Measurements from ENCODE around the gene SENP5.
A peak's percentile ranks its signal among the peaks of the same experiment; 100 is the strongest.

Gene SENP5

DNA sequence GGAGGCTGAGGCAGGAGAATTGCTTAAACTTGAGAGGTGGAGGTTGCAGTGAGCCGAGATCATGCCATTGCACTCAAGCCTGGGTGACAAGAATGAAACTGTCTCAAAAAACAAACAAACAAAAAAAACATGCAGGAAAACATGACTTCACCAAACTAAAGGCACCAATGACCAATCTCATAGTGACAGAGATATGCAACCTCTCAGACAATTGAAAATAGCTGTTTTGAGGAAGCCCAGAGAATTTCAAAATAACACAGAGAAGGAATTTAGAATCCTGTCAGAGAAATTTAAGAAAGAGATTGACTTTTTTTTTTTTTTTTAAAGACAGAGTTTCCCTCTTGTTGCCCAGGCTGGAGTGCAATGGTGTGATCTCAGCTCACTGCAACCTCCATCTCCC, 48.5 kb downstream of the SENP5 start:
- Mint-ChIP-seq H3K4me3 (no peak overlapping the region), H3K27ac (no peak overlapping the region), H3K9me3 (no peaks in the 10 kb centered on the region), H3K27me3 (no peaks in the 10 kb centered on the region), H3K36me3 (ENCODE audit: low read depth) (peaks cover 43% of the 10 kb centered on the region), H3K4me1 (ENCODE audit: low read depth) (no peaks in the 10 kb centered on the region)

DNA sequence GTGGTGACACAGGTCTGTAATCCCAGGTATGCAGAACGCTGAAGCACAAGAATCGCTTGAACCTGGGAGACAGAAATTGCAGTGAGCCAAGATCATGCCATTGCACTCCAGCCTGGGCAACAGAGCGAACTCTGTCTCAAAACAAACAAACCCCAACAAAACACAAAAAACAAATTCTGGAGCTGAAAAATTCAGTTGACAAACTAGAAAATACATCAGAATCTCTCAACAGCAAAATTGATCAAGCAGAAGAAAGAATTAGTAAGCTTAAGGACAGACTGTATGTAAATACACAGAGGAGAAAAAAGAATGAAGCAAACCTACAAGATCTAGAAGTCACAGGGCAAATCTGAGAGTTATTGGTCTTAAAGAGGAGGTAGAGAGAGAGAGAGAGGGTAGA, 49.3 kb downstream of the SENP5 start:
- Mint-ChIP-seq H3K9me3 (no peaks in the 10 kb centered on the region), H3K4me1 (ENCODE audit: low read depth) (no peaks in the 10 kb centered on the region)

DNA sequence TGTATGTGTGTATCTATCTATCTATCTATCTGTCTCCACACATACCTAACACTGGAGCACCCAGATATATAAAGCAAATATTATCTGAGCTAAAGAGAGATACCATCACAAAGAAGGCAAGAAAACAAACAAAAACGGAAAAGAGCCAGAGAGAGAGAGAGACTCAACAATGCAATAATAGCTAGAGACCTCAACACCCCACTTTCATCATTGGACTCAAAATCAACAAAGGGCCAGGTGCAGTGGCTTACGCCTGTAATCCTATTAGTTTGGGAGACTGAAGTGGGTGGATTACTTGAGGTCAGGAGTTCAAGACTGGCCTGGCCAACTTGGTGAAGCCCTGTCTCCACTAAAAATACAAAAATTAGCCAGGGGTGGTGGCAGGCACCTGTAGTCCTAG, 51.2 kb downstream of the SENP5 start:
- no peaks in the 10 kb centered on the region for H3K27me3 Mint-ChIP-seq
- no peaks in the 10 kb centered on the region for H3K4me1 Mint-ChIP-seq (ENCODE audit: low read depth)
- H3K36me3 Mint-ChIP-seq (ENCODE audit: low read depth), result peaks cover 40% of the 10 kb centered on the region
- H3K4me3 Mint-ChIP-seq, result no peak overlapping the region
- H3K27ac Mint-ChIP-seq, result no peak overlapping the region
- H3K9me3 Mint-ChIP-seq, result no peaks in the 10 kb centered on the region

More for the DNA sequence above, 49.3 kb downstream of the SENP5 start:
- no peak overlapping the region for H3K4me3 Mint-ChIP-seq
- no peaks in the 10 kb centered on the region for H3K27me3 Mint-ChIP-seq
- no peak overlapping the region for H3K27ac Mint-ChIP-seq
- peaks cover 43% of the 10 kb centered on the region for H3K36me3 Mint-ChIP-seq (ENCODE audit: low read depth)

DNA sequence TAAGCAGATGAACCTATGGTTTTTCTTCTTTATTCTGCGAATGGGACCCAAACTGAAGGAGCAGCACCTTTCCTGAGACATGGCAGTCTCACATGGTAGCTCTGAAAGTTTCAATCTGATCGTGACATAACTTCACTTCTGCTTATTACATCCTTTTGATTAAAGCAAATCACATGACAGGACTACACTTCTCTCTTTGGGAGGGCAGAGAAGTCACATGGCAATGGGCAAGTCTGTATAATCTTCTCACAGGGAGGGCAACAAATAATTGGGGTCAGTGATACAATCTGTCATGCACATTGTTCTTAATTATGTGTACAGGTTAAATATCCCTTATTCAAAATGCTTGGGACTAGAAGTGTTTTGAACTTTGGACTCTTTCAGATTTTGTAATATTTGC, 53.0 kb downstream of the SENP5 start:
- H3K9me3 Mint-ChIP-seq, result no peaks in the 10 kb centered on the region
- H3K36me3 Mint-ChIP-seq (ENCODE audit: low read depth), result peaks cover 27% of the 10 kb centered on the region
- no peaks in the 10 kb centered on the region for H3K4me1 Mint-ChIP-seq (ENCODE audit: low read depth)
- H3K4me3 Mint-ChIP-seq, result no peak overlapping the region
- no peak overlapping the region for H3K27ac Mint-ChIP-seq
- H3K27me3 Mint-ChIP-seq, result no peaks in the 10 kb centered on the region

DNA sequence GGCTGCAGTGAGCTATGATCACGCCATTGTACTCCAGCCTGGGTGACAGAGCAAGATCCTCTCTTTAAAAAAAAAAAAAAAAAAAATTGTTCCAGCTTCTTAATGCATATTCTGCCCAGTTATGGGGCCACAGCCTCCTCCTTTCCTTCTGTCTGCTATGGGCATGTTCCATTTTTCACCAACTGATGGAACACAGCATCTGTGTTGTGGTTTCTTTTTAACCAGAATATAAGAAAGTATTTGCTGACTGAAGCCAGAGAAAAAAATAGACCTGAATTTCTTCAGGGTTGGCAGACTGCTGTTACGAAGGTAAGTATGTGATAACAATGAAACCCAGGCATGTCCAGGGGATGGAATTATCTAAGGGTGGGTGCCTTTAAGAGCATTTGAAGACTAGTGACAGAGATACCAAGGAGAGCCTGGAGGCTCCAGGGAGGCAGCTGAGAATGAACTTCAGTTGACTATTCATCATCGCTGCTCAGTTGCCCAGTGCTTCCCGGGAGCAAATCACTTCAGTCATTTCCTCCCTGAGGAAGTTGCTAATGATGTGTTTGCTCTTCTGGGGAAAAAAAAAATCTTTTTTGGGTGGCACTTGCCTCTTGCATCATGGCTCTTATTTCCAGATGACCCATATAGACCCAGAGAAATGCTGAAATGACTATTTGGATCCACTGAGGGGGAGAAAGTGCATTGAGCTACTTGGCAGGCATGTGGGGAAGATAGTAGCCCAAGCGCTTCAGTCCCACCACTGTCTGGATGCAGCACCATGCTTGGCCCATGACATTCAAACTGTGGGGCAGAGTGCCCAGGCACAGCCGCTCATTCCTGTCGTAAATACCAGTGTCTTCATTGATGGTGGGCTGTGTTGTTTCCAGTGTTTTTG, 60.1 kb downstream of the SENP5 start:
- Mint-ChIP-seq H3K27me3 (no peaks in the 10 kb centered on the region), H3K9me3 (no peaks in the 10 kb centered on the region), H3K27ac (peak overlapping the region; percentile 33), H3K4me1 (ENCODE audit: low read depth) (peaks cover 5% of the 10 kb centered on the region), H3K36me3 (ENCODE audit: low read depth) (peaks cover 46% of the 10 kb centered on the region), H3K4me3 (no peak overlapping the region)

DNA sequence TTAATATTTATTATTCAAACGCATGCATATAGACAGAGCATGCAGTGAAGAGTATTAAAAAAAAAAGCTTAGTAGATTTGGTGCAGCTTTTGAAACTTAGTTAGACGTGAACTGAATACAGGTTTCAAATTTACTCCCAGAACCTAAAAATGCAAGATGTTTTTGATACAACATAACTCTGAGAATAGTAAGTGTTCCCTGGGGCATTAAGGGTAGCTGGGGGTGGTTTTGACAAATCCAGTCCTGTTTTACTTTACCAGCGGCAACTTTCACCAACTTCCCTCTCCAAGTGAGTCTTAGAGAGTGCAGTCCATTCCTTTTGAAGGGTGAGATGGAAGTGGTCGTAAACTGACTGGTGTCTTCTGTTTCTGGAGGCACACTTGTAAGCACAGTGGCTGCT, 63.4 kb downstream of the SENP5 start:
- Mint-ChIP-seq H3K9me3 (no peaks in the 10 kb centered on the region), H3K27me3 (no peaks in the 10 kb centered on the region), H3K27ac (no peak overlapping the region), H3K36me3 (ENCODE audit: low read depth) (peaks cover 62% of the 10 kb centered on the region), H3K4me3 (no peak overlapping the region), H3K4me1 (ENCODE audit: low read depth) (peaks cover 5% of the 10 kb centered on the region)

DNA sequence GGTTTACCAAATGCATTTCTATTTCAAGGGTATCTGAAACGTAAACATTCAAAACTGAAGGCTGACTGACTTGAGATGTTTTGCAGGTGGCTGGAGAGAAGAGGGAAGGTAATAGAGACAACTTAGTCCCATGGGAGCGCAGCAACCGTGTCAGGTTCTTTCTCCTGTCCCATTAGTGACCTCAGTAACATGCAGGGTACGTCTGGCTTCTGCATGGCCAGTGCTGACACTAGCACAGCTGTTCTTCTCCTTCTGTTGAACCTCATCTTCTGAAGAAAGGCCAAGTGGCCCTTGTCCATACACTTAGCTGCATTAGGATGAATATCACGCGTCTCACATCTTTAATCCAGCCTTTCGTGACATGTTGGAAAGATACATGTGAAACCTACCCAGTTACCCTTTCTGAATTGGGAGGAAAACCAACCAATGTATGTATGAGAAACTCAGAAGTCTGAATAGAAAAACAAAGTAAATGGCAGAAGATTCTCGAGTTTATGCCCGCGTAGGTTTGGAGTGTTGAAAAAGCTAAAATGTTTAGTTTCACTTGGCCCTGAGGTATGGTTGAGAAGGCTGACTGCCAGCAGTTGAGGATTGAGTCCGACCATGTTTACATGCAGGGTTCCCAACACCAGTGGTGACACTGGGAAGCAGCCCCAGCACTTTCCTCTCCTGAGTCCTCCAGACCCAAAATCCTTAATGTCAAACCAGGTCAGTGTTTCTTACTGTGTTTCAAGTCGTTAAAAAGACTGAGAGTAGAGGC, 64.3 kb downstream of the SENP5 start:
- no peaks in the 10 kb centered on the region for H3K9me3 Mint-ChIP-seq
- H3K36me3 Mint-ChIP-seq (ENCODE audit: low read depth), result peaks cover 71% of the 10 kb centered on the region
- H3K27me3 Mint-ChIP-seq, result no peaks in the 10 kb centered on the region
- H3K27ac Mint-ChIP-seq, result peak overlapping the region; percentile 45
- no peak overlapping the region for H3K4me3 Mint-ChIP-seq
- H3K4me1 Mint-ChIP-seq (ENCODE audit: low read depth), result peaks cover 5% of the 10 kb centered on the region

DNA sequence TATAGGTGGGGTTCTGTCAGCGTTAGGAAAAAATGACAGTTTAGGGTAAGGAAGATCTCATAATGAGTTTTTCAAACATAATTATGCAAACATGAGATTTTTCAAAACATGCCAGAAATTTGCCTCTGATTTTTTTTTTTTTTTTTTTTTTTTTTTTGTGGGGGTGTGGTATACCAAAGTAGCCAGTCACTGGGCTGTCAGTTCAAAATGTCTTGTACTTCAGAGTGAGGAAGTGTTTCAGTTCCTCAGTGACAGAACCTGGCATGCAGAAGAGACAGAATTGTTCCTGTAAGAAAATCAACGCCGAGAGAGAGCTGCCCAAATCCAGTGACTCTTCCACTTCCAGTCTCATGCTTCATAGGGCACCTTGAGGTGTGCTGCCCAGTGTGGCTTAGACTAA, 64.9 kb downstream of the SENP5 start:
- no peaks in the 10 kb centered on the region for H3K9me3 Mint-ChIP-seq
- no peak overlapping the region for H3K4me3 Mint-ChIP-seq
- H3K36me3 Mint-ChIP-seq (ENCODE audit: low read depth), result peaks cover 76% of the 10 kb centered on the region
- H3K4me1 Mint-ChIP-seq (ENCODE audit: low read depth), result peaks cover 5% of the 10 kb centered on the region
- H3K27me3 Mint-ChIP-seq, result no peaks in the 10 kb centered on the region
- no peak overlapping the region for H3K27ac Mint-ChIP-seq

DNA sequence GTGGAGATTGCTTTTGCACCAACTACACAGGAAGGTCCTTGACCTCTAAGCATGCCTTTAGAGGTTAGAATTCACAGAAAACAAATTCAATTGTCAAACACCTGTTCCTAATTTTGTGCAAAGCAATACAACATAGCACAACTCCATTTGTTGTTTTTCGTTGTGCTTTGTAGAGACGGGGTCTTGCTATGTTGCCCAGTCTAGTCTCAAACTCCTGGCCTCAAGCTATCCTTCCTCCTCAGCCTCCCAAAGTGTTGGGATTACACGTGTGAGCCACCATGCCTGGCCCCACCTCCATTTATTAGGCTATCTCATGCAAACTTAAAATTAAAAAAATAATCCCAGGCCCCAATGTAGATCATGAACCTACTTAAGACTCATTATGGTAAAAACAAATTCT, 68.6 kb downstream of the SENP5 start:
- peak overlapping the region; percentile 33 for H3K27ac Mint-ChIP-seq
- H3K27me3 Mint-ChIP-seq, result no peaks in the 10 kb centered on the region
- H3K36me3 Mint-ChIP-seq (ENCODE audit: low read depth), result peaks cover 76% of the 10 kb centered on the region
- H3K4me3 Mint-ChIP-seq, result no peak overlapping the region
- no peaks in the 10 kb centered on the region for H3K9me3 Mint-ChIP-seq
- H3K4me1 Mint-ChIP-seq (ENCODE audit: low read depth), result peaks cover 31% of the 10 kb centered on the region

DNA sequence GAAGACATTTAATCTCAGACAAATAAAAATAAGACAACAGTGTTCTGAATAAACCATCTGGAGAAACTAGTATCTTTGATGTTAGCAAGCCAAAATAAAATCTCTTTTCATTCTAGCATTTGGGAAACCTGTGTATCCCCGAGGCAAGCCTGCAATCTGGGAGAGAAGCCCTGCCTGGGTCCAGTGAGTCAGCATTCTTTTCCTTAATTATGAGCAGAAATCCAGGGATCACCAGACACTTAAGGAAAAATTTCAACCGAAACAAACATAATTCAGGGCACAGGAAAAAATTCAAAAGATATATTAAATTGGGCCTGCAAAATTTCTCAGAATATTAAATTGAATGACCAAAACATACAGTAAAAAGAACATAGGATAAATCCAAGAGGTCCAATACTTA, 70.4 kb downstream of the SENP5 start:
- Mint-ChIP-seq H3K4me1 (ENCODE audit: low read depth) (peaks cover 38% of the 10 kb centered on the region), H3K27ac (peak overlapping the region; percentile 87), H3K36me3 (ENCODE audit: low read depth) (peaks cover 73% of the 10 kb centered on the region), H3K4me3 (no peak overlapping the region), H3K27me3 (no peaks in the 10 kb centered on the region), H3K9me3 (no peaks in the 10 kb centered on the region)

DNA sequence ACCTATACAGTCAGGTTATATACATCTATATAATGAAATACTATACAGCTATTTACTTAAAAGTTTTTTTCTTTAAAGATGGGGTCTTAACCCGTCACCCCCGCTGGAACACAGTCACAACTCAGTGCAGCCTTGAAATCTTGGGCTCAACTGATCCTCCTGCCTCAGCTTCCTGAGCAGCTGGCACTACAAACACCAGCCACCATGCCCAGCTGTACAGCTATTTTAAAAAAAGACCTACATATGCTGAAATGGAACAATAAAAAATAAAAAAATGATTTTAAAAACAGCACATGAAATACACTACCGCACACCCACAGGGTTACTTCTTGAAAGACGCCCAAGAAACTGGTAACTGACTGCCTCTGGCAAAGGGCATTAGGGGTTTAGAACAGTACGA, 70.9 kb downstream of the SENP5 start:
- no peaks in the 10 kb centered on the region for H3K9me3 Mint-ChIP-seq
- H3K36me3 Mint-ChIP-seq (ENCODE audit: low read depth), result peaks cover 75% of the 10 kb centered on the region
- no peak overlapping the region for H3K4me3 Mint-ChIP-seq
- peaks cover 42% of the 10 kb centered on the region for H3K4me1 Mint-ChIP-seq (ENCODE audit: low read depth)
- H3K27ac Mint-ChIP-seq, result peak overlapping the region; percentile 87
- no peaks in the 10 kb centered on the region for H3K27me3 Mint-ChIP-seq

DNA sequence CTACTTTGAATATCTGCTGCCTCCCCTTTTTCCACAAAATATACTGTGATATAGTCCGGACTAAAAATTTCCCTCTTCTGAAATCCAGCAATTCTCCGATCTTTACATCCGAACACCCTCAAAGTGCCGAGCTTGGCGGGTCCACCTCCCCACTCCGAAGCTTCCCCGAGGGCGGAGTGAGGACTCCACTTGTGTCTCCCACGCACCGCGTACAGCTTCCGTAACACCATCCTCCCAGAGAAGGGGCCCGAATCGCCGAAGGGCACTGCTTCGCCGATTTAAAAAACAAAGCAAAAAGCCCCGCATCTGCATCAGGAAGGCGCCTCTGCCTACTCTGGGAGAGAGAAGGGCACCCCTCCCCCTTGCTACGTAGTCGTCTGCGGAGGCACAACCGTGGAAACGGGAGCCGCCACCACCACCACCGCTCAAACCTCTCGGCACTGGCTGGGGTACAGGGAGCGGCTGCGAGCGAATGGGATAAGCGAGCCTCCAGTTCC, 74.1 kb downstream of the SENP5 start:
- peak overlapping the region; percentile 93 for H3K4me3 Mint-ChIP-seq
- no peaks in the 10 kb centered on the region for H3K27me3 Mint-ChIP-seq
- H3K9me3 Mint-ChIP-seq, result no peaks in the 10 kb centered on the region
- H3K4me1 Mint-ChIP-seq (ENCODE audit: low read depth), result peaks cover 56% of the 10 kb centered on the region
- peaks cover 65% of the 10 kb centered on the region for H3K36me3 Mint-ChIP-seq (ENCODE audit: low read depth)
- peak overlapping the region; percentile 94 for H3K27ac Mint-ChIP-seq

DNA sequence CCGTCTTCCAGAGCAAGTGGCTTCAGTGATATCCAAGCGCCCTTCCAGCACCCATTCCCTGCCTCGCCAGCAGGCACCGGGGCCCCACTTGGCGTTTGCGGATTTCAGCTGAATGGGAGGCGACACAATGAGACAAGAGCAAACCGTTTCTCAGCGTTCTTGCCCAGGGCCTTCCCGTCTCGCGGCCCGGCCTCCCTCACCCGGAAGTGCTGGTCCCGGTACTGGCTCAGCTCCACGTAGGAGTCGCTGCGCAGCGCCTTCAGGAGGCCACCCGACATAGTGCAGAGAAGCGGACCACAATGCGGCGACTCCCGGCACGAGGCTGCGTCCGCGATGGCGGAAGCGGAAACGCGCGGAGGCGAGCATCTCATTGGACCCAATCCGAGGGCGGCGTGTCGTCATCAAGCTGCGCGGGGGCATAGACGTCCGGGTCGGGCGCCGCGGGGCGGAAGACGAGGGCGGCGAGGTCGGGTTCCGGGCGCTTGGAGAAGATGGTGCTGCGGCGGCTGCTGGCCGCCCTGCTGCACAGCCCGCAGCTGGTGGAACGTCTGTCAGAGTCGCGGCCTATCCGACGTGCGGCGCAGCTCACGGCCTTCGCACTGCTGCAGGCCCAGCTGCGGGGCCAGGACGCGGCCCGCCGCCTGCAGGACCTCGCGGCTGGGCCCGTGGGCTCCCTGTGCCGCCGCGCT, 74.7 kb downstream of the SENP5 start, which contains the start of gene NCBP2:
Gene NCBP2, minus strand, starts transcription at position 303 of the 689 bp plus-strand sequence. Its CDS starts 25 bp downstream, at position 278.
- peak within 1 kb of the TSS; percentile 94 for H3K27ac Mint-ChIP-seq
- H3K4me3 Mint-ChIP-seq, result peak within 1 kb of the TSS; percentile 93
- H3K9me3 Mint-ChIP-seq, result no peaks in the 10 kb centered on the region
- peaks cover 59% of the 10 kb centered on the region for H3K36me3 Mint-ChIP-seq (ENCODE audit: low read depth)
- H3K27me3 Mint-ChIP-seq, result no peaks in the 10 kb centered on the region
- peaks cover 56% of the 10 kb centered on the region for H3K4me1 Mint-ChIP-seq (ENCODE audit: low read depth)

DNA sequence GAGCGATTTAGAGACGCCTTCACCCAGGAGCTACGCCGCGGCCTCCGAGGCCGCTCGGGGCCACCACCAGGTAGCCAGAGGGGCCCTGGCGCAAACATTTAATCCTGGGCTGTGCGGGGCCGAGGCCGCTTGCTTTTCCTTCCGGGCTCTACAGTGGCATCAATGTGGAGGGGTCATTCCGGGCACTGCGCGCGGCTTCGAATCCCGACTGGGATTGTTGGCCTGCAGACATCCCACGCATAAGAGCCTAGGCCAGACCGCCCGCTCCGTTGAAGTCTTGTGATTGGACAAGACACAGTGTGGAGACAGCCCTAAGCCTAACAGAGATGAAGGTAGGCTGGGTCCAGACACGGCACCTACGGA, 75.2 kb downstream of the SENP5 start:
- Mint-ChIP-seq H3K9me3 (no peaks in the 10 kb centered on the region), H3K27me3 (no peaks in the 10 kb centered on the region), H3K4me3 (peak overlapping the region; percentile 93), H3K27ac (peak overlapping the region; percentile 94), H3K4me1 (ENCODE audit: low read depth) (peaks cover 56% of the 10 kb centered on the region), H3K36me3 (ENCODE audit: low read depth) (peaks cover 54% of the 10 kb centered on the region)

All from stimulated activated naive CD8-positive, alpha-beta T cell treated with anti-CD3 and anti-CD28 coated beads, Interleukin-15, Interleukin-2, amounts not matched to agents 100 ng/mL and 50 ng/mL, for 24 hours (primary cell).